Activated naive CD8-positive, alpha-beta T cell (primary cell): ENCODE results near the gene EPHA8.

Experiments
- H3K27ac Mint-ChIP-seq: one replicate; pipeline ENCODE4 v1.8.0; 2021; ENCODE audit warnings: mixed read lengths
- H3K27me3 Mint-ChIP-seq: one replicate; pipeline ENCODE4 v1.8.0; 2021; ENCODE audit warnings: mixed read lengths
- H3K36me3 Mint-ChIP-seq: one replicate; pipeline ENCODE4 v1.8.0; 2021; ENCODE audit warnings: mixed read lengths
- H3K4me1 Mint-ChIP-seq: one replicate; pipeline ENCODE4 v1.8.0; 2021; ENCODE audit warnings: low read depth, mixed read lengths
- H3K4me3 Mint-ChIP-seq: one replicate; pipeline ENCODE4 v1.8.0; 2021; ENCODE audit warnings: mild to moderate bottlenecking, mixed read lengths
- H3K9me3 Mint-ChIP-seq: one replicate; pipeline ENCODE4 v1.8.0; 2021; ENCODE audit warnings: low read depth, mixed read lengths

Gene EPHA8

DNA sequence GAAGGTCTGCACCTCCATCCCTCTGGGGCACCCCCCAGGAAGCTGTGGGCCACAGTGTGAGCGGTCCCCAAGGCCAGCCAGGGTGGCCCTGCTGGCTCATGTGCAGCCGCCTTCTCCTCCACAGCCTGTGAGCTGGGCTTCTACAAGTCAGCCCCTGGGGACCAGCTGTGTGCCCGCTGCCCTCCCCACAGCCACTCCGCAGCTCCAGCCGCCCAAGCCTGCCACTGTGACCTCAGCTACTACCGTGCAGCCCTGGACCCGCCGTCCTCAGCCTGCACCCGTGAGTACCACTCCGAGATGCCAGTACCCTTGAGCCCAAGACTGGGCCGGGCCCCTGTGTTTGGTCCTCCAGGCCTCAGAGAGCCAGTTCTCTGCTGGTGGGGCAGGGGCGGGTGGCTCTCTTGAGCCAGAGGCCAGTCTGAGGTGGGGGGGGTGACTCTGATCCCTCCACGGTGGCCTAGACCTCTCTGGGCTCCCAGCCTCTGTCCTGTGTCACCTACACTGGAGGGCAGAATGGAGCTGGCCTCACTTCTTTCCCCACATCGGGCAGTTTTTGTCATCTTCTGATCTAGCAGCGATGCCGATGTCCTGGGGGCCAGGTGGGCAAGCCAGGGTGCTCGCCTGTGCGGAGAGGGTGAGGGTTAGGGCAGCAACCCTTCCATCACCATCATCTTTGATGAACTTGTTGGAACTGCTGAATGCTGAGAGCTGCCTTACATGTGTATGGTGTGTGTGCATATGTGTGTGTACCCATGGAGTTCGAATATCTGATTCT lies 23.3 kb downstream of the EPHA8 start:
- H3K27me3 Mint-ChIP-seq, result no peaks in the 10 kb centered on the region
- H3K4me1 Mint-ChIP-seq, result no peaks in the 10 kb centered on the region
- no peaks in the 10 kb centered on the region for H3K9me3 Mint-ChIP-seq
- no peak overlapping the region for H3K4me3 Mint-ChIP-seq
- no peak overlapping the region for H3K27ac Mint-ChIP-seq
- no peaks in the 10 kb centered on the region for H3K36me3 Mint-ChIP-seq

GRCh38 chr1:22587247-22587646 lies 24.0 kb downstream of the EPHA8 start:
- H3K9me3 Mint-ChIP-seq, result no peaks in the 10 kb centered on the region
- no peak overlapping the region for H3K27ac Mint-ChIP-seq
- no peaks in the 10 kb centered on the region for H3K4me1 Mint-ChIP-seq
- no peaks in the 10 kb centered on the region for H3K27me3 Mint-ChIP-seq
- no peak overlapping the region for H3K4me3 Mint-ChIP-seq
- no peaks in the 10 kb centered on the region for H3K36me3 Mint-ChIP-seq

DNA sequence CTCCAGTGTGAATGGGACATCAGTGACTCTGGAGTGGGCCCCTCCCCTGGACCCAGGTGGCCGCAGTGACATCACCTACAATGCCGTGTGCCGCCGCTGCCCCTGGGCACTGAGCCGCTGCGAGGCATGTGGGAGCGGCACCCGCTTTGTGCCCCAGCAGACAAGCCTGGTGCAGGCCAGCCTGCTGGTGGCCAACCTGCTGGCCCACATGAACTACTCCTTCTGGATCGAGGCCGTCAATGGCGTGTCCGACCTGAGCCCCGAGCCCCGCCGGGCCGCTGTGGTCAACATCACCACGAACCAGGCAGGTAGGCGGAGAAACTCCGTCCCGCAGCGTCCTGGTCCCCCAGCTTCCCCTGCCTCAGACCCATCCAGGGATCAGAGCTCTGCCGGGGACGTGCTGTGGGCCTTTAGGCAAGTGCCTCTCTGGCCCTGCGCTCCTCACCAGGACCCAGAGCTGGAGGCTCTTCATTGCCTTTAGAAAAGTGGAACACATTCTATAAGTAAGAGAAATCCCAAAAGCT lies 25.7 kb downstream of the EPHA8 start:
- no peaks in the 10 kb centered on the region for H3K36me3 Mint-ChIP-seq
- H3K9me3 Mint-ChIP-seq, result no peaks in the 10 kb centered on the region
- no peak overlapping the region for H3K4me3 Mint-ChIP-seq
- H3K27ac Mint-ChIP-seq, result no peak overlapping the region
- H3K27me3 Mint-ChIP-seq, result no peaks in the 10 kb centered on the region
- no peaks in the 10 kb centered on the region for H3K4me1 Mint-ChIP-seq

GRCh38 chr1:22591576-22591975 lies 28.3 kb downstream of the EPHA8 start:
- no peak overlapping the region for H3K27ac Mint-ChIP-seq
- no peaks in the 10 kb centered on the region for H3K36me3 Mint-ChIP-seq
- H3K4me3 Mint-ChIP-seq, result no peak overlapping the region
- no peaks in the 10 kb centered on the region for H3K9me3 Mint-ChIP-seq
- no peaks in the 10 kb centered on the region for H3K4me1 Mint-ChIP-seq
- H3K27me3 Mint-ChIP-seq, result no peaks in the 10 kb centered on the region

- Mint-ChIP-seq H3K4me3 (no peak overlapping the region), H3K27ac (no peak overlapping the region), H3K36me3 (no peaks in the 10 kb centered on the region), H3K4me1 (no peaks in the 10 kb centered on the region), H3K27me3 (no peaks in the 10 kb centered on the region), H3K9me3 (no peaks in the 10 kb centered on the region)
Measured at GRCh38 chr1:22592051-22592450, 28.8 kb downstream of the EPHA8 start.

DNA sequence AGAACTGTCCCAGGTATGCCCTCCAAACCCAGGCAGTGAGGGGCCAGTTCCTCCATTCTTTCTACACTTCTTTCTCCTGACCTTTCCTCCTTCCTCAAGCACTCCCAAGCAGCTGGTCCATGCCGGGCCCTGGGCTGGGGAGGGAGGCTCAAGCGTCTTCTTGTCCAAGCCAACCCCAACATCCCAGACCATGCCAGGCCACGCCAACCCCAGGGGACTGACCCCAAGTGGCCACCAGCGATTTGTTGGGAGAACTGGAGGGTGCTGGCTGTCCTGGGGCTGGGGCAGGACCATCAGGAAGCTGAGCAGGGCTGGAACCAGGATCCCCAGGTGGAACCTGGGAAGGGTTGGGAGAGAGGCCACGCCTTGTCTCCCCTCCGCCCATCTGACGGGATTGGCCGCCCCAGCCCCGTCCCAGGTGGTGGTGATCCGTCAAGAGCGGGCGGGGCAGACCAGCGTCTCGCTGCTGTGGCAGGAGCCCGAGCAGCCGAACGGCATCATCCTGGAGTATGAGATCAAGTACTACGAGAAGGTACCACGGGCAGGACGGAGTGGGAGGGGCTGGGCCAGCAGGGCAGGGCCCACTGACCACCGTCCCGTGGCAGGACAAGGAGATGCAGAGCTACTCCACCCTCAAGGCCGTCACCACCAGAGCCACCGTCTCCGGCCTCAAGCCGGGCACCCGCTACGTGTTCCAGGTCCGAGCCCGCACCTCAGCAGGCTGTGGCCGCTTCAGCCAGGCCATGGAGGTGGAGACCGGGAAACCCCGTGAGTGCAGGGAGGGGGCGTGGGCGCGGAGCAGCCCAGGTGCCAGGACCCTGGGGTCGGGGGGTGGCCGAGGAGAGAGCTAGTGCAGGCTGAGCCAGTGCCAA lies 29.9 kb downstream of the EPHA8 start:
- no peaks in the 10 kb centered on the region for H3K9me3 Mint-ChIP-seq
- H3K27ac Mint-ChIP-seq, result no peak overlapping the region
- no peaks in the 10 kb centered on the region for H3K27me3 Mint-ChIP-seq
- H3K4me1 Mint-ChIP-seq, result no peaks in the 10 kb centered on the region
- H3K36me3 Mint-ChIP-seq, result no peaks in the 10 kb centered on the region
- no peak overlapping the region for H3K4me3 Mint-ChIP-seq

DNA sequence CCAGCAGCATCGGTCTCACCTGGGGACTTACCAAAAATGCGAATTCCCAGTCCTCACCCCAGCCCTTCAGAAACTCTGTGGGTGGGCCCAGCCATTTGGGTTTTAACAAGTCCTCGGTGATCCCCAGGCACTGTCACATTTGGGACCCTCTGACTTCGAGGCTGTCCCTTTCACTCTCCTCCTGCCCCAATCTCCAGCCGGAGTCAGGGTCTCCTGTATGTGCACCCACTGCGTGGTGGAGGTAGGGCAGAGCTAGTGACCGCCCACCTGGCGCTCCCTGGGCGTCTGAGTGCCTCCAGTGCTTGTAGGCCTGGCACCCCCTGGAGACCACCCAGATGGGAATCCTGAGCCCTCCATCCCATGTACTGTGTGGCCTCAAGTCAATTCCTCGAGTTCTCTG lies 31.1 kb downstream of the EPHA8 start:
- Mint-ChIP-seq H3K36me3 (no peaks in the 10 kb centered on the region), H3K4me3 (no peak overlapping the region), H3K27me3 (no peaks in the 10 kb centered on the region), H3K4me1 (no peaks in the 10 kb centered on the region), H3K27ac (no peak overlapping the region), H3K9me3 (no peaks in the 10 kb centered on the region)

DNA sequence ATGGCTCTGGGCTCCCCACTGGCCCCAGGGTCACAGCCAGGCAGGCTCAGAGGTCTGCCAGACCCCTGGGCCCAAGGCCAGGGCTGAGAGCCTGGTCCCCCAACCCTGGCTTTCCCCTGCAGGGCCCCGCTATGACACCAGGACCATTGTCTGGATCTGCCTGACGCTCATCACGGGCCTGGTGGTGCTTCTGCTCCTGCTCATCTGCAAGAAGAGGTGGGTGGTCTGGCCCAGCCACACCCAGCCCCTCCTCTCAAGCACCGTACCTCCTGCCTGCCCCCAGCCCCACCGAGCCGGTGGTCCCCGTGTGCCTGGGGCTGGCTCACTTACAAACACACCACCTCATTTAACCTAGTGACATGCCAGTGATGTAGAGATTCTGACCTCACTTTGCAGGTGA lies 31.8 kb downstream of the EPHA8 start:
- no peaks in the 10 kb centered on the region for H3K9me3 Mint-ChIP-seq
- no peaks in the 10 kb centered on the region for H3K4me1 Mint-ChIP-seq
- no peaks in the 10 kb centered on the region for H3K36me3 Mint-ChIP-seq
- no peaks in the 10 kb centered on the region for H3K27me3 Mint-ChIP-seq
- no peak overlapping the region for H3K4me3 Mint-ChIP-seq
- no peak overlapping the region for H3K27ac Mint-ChIP-seq

DNA sequence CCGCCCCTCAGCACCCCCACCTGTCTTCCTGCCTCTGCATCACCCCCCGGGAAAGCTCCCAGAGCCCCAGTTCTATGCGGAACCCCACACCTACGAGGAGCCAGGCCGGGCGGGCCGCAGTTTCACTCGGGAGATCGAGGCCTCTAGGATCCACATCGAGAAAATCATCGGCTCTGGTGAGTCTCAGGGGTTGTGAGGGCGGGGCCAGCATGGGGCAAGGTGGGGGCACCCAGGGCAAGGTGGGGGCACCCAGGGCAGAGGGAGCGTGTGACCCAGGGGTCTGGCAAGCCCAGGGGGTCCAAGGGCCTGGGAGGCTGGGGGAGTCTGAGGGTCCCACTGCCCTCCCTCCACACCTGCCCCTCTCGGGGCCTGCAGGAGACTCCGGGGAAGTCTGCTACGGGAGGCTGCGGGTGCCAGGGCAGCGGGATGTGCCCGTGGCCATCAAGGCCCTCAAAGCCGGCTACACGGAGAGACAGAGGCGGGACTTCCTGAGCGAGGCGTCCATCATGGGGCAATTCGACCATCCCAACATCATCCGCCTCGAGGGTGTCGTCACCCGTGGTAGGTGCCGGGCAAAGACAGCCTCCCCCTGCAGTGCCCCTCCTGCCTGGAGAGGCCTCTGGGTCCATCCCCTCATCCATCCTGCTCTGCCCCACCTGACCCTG lies 34.1 kb downstream of the EPHA8 start:
- Mint-ChIP-seq H3K36me3 (no peaks in the 10 kb centered on the region), H3K27ac (no peak overlapping the region), H3K4me1 (no peaks in the 10 kb centered on the region), H3K27me3 (peaks cover 2% of the 10 kb centered on the region), H3K4me3 (no peak overlapping the region), H3K9me3 (no peaks in the 10 kb centered on the region)

DNA sequence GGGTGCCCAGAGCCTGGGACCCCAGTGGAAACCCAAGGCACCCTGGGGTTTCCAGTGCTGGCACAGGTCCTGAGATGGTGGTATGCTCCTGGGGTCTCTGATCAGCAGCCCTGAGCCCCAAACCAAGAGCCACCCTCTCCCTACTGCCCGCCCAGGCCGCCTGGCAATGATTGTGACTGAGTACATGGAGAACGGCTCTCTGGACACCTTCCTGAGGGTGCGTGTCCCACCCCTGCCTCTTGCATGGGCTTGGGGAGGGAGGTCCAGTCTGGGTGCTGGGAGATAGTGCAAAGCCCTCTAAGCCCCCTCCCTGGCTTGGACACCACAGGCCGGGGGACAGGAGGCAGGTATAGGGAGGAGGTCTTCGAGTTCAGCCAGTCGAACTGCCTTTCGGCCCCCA lies 34.7 kb downstream of the EPHA8 start:
- Mint-ChIP-seq H3K4me1 (no peaks in the 10 kb centered on the region), H3K27ac (no peak overlapping the region), H3K9me3 (no peaks in the 10 kb centered on the region), H3K36me3 (no peaks in the 10 kb centered on the region), H3K27me3 (peaks cover 2% of the 10 kb centered on the region), H3K4me3 (no peak overlapping the region)

GRCh38 chr1:22598736-22599135 lies 35.4 kb downstream of the EPHA8 start:
- H3K27me3 Mint-ChIP-seq, result peaks cover 5% of the 10 kb centered on the region
- H3K4me3 Mint-ChIP-seq, result no peak overlapping the region
- no peaks in the 10 kb centered on the region for H3K9me3 Mint-ChIP-seq
- H3K36me3 Mint-ChIP-seq, result no peaks in the 10 kb centered on the region
- no peak overlapping the region for H3K27ac Mint-ChIP-seq
- no peaks in the 10 kb centered on the region for H3K4me1 Mint-ChIP-seq

GRCh38 chr1:22600071-22600816 lies 37.0 kb downstream of the EPHA8 start:
- Mint-ChIP-seq H3K4me1 (no peaks in the 10 kb centered on the region), H3K4me3 (no peak overlapping the region), H3K27ac (no peak overlapping the region), H3K36me3 (no peaks in the 10 kb centered on the region), H3K9me3 (no peaks in the 10 kb centered on the region), H3K27me3 (peaks cover 8% of the 10 kb centered on the region)

- Mint-ChIP-seq H3K4me1 (no peaks in the 10 kb centered on the region), H3K4me3 (no peak overlapping the region), H3K27me3 (peaks cover 9% of the 10 kb centered on the region), H3K36me3 (no peaks in the 10 kb centered on the region), H3K9me3 (no peaks in the 10 kb centered on the region), H3K27ac (no peak overlapping the region)
Measured at GRCh38 chr1:22600817-22601605, 37.7 kb downstream of the EPHA8 start.

- Mint-ChIP-seq H3K4me3 (no peak overlapping the region), H3K27ac (no peak overlapping the region), H3K4me1 (no peaks in the 10 kb centered on the region), H3K9me3 (no peaks in the 10 kb centered on the region), H3K36me3 (no peaks in the 10 kb centered on the region), H3K27me3 (peaks cover 14% of the 10 kb centered on the region)
Measured at GRCh38 chr1:22601610-22602009, 38.3 kb downstream of the EPHA8 start.
